ENCODE results near the gene CRYGN.

CRYGN gene

DNA sequence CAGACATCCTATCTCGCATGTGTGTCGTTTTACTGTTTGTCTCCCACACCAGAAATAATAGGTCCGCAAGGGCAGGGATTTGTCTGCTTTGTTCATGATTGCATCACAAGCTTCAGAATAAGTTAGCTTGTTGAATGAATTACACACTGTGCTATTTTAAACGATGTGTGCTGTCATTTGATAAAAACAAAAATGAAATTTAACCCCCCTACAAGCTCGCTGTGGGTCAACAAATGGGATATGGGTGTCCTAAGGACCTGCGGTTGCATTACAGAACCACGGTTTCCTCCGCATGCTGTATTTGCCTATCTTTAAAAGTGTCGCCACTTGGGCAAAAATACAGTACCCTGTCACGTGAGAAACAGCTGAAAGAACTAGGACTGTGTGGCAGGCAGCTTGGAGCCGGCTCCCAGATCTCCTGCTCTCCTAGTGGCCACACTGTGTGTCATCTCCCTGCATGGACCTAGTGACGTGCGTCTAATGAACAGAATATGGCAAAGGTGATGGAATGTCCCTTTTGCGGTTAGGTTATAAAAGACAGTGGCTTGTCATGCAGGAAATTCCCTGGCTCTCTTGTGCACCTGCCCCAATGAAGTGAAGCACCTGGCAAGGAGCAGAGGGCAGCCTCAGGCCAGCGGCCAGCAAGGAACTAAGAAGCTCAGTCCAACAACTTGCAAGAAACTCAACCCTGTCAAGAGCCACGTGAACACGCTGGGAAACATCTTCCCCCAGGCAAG is 32.9 kb upstream of the CRYGN start:
- Histone ChIP-seq H3K27me3 (replicated peaks; ENCODE audit: control insufficient read depth, insufficient read depth, low read length) (no peaks in the 10 kb centered on the region), H3K9me3 (ENCODE audit: control insufficient read depth, low read length) (no peaks in the 10 kb centered on the region), H3K4me3 (ENCODE audit: low read length) (no peak overlapping the region), H3K36me3 (ENCODE audit: control insufficient read depth, insufficient read depth, low read length, severe bottlenecking) (peaks cover 82% of the 10 kb centered on the region), H3K4me1 (ENCODE audit: control insufficient read depth, insufficient read depth, low read length) (no peaks in the 10 kb centered on the region), H3K9ac (ENCODE audit: low read length) (no peak overlapping the region)
- DNase-seq (ENCODE audit: low read depth): no peak

DNA sequence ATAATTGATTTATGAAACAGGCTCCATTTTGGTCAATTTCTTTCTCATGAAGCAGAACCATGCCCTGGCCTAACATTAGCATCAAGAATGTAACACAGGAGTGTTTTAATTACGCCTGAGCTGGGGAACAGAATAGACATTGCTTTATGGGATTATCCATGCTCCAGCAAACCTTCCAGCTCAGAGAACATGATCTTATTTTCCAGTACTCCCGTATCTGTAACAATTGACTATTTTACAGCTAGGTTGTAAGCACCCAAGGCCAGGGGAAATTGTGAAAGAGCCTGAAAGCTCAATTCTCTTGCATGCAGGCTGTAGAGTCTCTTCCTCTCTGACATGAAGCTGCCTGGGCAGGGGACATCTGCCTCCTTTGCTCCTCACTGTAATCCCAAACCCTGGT is 30.8 kb upstream of the CRYGN start:
- peaks cover 82% of the 10 kb centered on the region for H3K36me3 ChIP-seq (ENCODE audit: control insufficient read depth, insufficient read depth, low read length, severe bottlenecking)
- H3K9ac ChIP-seq (ENCODE audit: low read length): no peak overlapping the region
- no peaks in the 10 kb centered on the region for H3K9me3 ChIP-seq (ENCODE audit: control insufficient read depth, low read length)
- no peaks in the 10 kb centered on the region for H3K27me3 ChIP-seq (replicated peaks; ENCODE audit: control insufficient read depth, insufficient read depth, low read length)
- no peak overlapping the region for H3K4me3 ChIP-seq (ENCODE audit: low read length)
- H3K4me1 ChIP-seq (ENCODE audit: control insufficient read depth, insufficient read depth, low read length): no peaks in the 10 kb centered on the region
- no peak for DNase-seq (ENCODE audit: low read depth)

- no peaks in the 10 kb centered on the region for H3K4me1 ChIP-seq (ENCODE audit: control insufficient read depth, insufficient read depth, low read length)
- peaks cover 93% of the 10 kb centered on the region for H3K36me3 ChIP-seq (ENCODE audit: control insufficient read depth, insufficient read depth, low read length, severe bottlenecking)
- H3K27me3 ChIP-seq (replicated peaks; ENCODE audit: control insufficient read depth, insufficient read depth, low read length): no peaks in the 10 kb centered on the region
- DNase-seq (ENCODE audit: low read depth): no peak
- H3K4me3 ChIP-seq (ENCODE audit: low read length): no peak overlapping the region
- H3K9ac ChIP-seq (ENCODE audit: low read length): no peak overlapping the region
- H3K9me3 ChIP-seq (ENCODE audit: control insufficient read depth, low read length): no peaks in the 10 kb centered on the region
Observed at GRCh38 chr7:151469281-151469680, 29.3 kb upstream of the CRYGN start.

GRCh38 chr7:151468217-151469018 is 28.5 kb upstream of the CRYGN start:
- no peaks in the 10 kb centered on the region for H3K9me3 ChIP-seq (ENCODE audit: control insufficient read depth, low read length)
- H3K36me3 ChIP-seq (ENCODE audit: control insufficient read depth, insufficient read depth, low read length, severe bottlenecking): peaks cover 95% of the 10 kb centered on the region
- no peak overlapping the region for H3K4me3 ChIP-seq (ENCODE audit: low read length)
- H3K4me1 ChIP-seq (ENCODE audit: control insufficient read depth, insufficient read depth, low read length): no peaks in the 10 kb centered on the region
- H3K27me3 ChIP-seq (replicated peaks; ENCODE audit: control insufficient read depth, insufficient read depth, low read length): no peaks in the 10 kb centered on the region
- no peak overlapping the region for H3K9ac ChIP-seq (ENCODE audit: low read length)
- DNase-seq (ENCODE audit: low read depth): no peak

DNA sequence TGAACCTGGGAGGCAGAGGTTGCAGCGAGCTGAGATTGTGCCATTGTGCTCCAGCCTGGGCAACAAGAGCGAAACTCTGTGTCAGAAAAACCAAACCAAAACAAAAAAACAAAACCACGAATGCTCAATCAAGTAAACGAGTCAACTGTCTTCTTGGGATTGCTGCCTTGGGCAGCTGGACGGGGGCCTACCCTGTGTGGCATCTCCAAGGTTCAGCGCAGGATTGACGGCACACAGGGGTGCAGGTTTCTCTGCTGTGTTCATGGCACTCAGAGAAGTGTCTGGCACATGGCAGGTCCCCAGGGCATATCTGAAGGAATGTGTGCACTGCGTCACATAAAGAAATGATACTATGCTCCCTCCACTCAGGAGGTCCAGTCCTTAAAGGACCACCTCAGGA is 25.2 kb upstream of the CRYGN start:
- DNase-seq (ENCODE audit: low read depth): no peak
- Histone ChIP-seq H3K36me3 (ENCODE audit: control insufficient read depth, insufficient read depth, low read length, severe bottlenecking) (peaks cover 66% of the 10 kb centered on the region), H3K27me3 (replicated peaks; ENCODE audit: control insufficient read depth, insufficient read depth, low read length) (no peaks in the 10 kb centered on the region), H3K9me3 (ENCODE audit: control insufficient read depth, low read length) (peaks cover 10% of the 10 kb centered on the region), H3K9ac (ENCODE audit: low read length) (no peak overlapping the region), H3K4me3 (ENCODE audit: low read length) (no peak overlapping the region), H3K4me1 (ENCODE audit: control insufficient read depth, insufficient read depth, low read length) (peaks cover 16% of the 10 kb centered on the region)

DNA sequence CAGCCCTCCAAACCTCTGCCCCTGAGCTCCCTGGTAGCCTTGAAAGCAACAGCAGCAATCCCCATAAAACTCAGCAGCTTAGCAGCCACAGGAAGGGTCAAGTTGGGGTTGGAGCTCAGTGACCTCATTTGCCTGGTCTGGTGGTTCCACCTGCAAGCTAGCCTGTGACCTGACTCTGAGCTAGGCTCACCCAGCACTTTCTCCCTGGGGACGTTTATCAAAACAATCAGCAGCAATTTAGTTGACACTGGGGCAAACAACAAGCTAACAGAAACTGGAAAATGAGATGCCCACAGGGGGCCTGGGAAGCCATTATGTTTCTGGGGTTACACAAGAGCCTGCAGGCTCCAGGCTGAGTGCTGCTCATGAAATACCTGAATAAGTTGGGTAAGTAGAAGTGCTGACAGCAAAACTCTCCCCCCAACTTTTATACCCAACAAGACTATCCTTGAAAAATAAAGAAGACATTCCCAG is 22.4 kb upstream of the CRYGN start:
- Histone ChIP-seq H3K4me3 (ENCODE audit: low read length) (no peak overlapping the region), H3K4me1 (ENCODE audit: control insufficient read depth, insufficient read depth, low read length) (peaks cover 27% of the 10 kb centered on the region), H3K9me3 (ENCODE audit: control insufficient read depth, low read length) (peaks cover 10% of the 10 kb centered on the region), H3K27me3 (replicated peaks; ENCODE audit: control insufficient read depth, insufficient read depth, low read length) (no peaks in the 10 kb centered on the region), H3K9ac (ENCODE audit: low read length) (no peak overlapping the region), H3K36me3 (ENCODE audit: control insufficient read depth, insufficient read depth, low read length, severe bottlenecking) (peaks cover 38% of the 10 kb centered on the region)
- DNase-seq (ENCODE audit: low read depth): no peak

GRCh38 chr7:151461942-151462230 is 21.9 kb upstream of the CRYGN start:
- Histone ChIP-seq H3K4me3 (ENCODE audit: low read length) (peak overlapping the region; percentile 69), H3K4me1 (ENCODE audit: control insufficient read depth, insufficient read depth, low read length) (peaks cover 27% of the 10 kb centered on the region), H3K27me3 (replicated peaks; ENCODE audit: control insufficient read depth, insufficient read depth, low read length) (no peaks in the 10 kb centered on the region), H3K9ac (ENCODE audit: low read length) (no peak overlapping the region), H3K9me3 (ENCODE audit: control insufficient read depth, low read length) (peaks cover 10% of the 10 kb centered on the region), H3K36me3 (ENCODE audit: control insufficient read depth, insufficient read depth, low read length, severe bottlenecking) (peaks cover 33% of the 10 kb centered on the region)
- DNase-seq (ENCODE audit: low read depth): no peak

- DNase-seq (ENCODE audit: low read depth): no peak
- H3K9ac ChIP-seq (ENCODE audit: low read length): peak overlapping the region; percentile 79
- peaks cover 27% of the 10 kb centered on the region for H3K4me1 ChIP-seq (ENCODE audit: control insufficient read depth, insufficient read depth, low read length)
- H3K4me3 ChIP-seq (ENCODE audit: low read length): peak overlapping the region; percentile 69
- peaks cover 30% of the 10 kb centered on the region for H3K36me3 ChIP-seq (ENCODE audit: control insufficient read depth, insufficient read depth, low read length, severe bottlenecking)
- H3K9me3 ChIP-seq (ENCODE audit: control insufficient read depth, low read length): peaks cover 10% of the 10 kb centered on the region
- H3K27me3 ChIP-seq (replicated peaks; ENCODE audit: control insufficient read depth, insufficient read depth, low read length): no peaks in the 10 kb centered on the region
Observed at GRCh38 chr7:151461096-151461941, 21.4 kb upstream of the CRYGN start.

DNA sequence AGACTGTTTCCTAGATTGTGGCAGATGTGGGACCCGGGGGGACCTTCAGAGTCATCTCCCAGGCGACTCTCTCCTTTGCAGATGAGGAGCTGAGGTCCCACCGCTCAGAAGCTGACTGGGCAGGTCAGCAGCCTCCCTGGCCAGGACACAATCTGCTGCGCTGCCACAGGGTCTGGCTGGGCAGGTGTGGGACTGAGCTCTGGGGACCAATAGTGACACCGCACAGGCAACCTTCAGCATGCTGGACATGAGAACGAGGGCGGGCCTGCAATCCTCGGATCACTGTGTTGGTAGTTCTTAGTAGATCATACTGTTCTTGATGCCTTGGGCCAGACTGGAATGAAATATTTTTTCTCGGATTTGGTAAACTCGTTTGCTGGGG is 20.5 kb upstream of the CRYGN start:
- peak overlapping the region; percentile 69 for H3K4me3 ChIP-seq (ENCODE audit: low read length)
- peaks cover 10% of the 10 kb centered on the region for H3K9me3 ChIP-seq (ENCODE audit: control insufficient read depth, low read length)
- DNase-seq (ENCODE audit: low read depth): peak; percentile 10
- H3K9ac ChIP-seq (ENCODE audit: low read length): peak overlapping the region; percentile 79
- peaks cover 22% of the 10 kb centered on the region for H3K36me3 ChIP-seq (ENCODE audit: control insufficient read depth, insufficient read depth, low read length, severe bottlenecking)
- no peaks in the 10 kb centered on the region for H3K27me3 ChIP-seq (replicated peaks; ENCODE audit: control insufficient read depth, insufficient read depth, low read length)
- H3K4me1 ChIP-seq (ENCODE audit: control insufficient read depth, insufficient read depth, low read length): peaks cover 27% of the 10 kb centered on the region

DNA sequence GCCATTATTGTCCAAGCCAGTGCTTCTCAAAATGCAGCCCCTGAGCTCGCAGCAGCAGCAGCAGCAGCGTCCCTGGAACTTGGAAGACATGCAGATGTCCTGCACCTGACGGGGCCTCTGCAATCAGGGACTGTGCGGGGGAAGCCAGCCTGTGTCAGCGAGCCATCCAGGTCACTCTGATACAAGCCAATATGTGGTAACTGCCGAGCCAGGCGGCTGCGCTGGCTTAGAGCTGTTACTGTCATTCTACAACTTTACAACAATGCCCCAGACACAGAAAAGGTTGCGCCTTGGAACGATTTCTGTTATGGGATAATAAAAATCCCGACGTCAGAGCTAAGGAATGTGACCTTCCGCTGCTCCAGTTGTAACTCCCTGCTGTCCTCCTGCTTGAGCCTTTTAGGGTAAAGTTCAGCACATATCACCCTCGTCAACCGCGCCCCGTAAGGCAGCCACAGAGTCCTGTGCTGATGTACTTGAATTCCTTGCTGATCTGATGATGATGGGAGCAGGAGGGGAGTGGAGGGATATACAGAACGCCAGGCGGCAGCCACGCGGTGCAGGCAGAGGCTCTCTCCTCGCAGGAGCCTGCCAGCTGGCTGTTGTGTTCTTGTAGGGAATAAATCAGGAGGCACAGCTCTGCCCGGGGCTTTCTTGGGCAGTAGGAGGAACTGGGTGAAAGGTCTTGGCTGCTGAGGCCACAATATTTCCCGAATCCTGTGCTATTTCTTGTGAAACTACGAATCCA is 20.0 kb upstream of the CRYGN start:
- Histone ChIP-seq H3K27me3 (replicated peaks; ENCODE audit: control insufficient read depth, insufficient read depth, low read length) (no peaks in the 10 kb centered on the region), H3K4me1 (ENCODE audit: control insufficient read depth, insufficient read depth, low read length) (peaks cover 27% of the 10 kb centered on the region), H3K36me3 (ENCODE audit: control insufficient read depth, insufficient read depth, low read length, severe bottlenecking) (peaks cover 16% of the 10 kb centered on the region), H3K4me3 (ENCODE audit: low read length) (peak overlapping the region; percentile 69), H3K9ac (ENCODE audit: low read length) (peak overlapping the region; percentile 79), H3K9me3 (ENCODE audit: control insufficient read depth, low read length) (peaks cover 10% of the 10 kb centered on the region)
- peak; percentile 92 for DNase-seq (ENCODE audit: low read depth)

Data from adipocyte (in vitro differentiated cells).